Activated CD4-positive, alpha-beta T cell treated with anti-CD3 and anti-CD28 coated beads for 36 hours (primary cell): Measurements from ENCODE around the gene TBL2. TPM values are rescaled to one million over a fixed set of nuclear protein-coding genes. Genes with fewer than 3 reads are reported as not detected.
A peak's percentile ranks its signal among the peaks of the same experiment; 100 is the strongest.
"Not testable (repeated sequence)": the region's sequence is repeated elsewhere in the genome, so short reads cannot be mapped to it uniquely, and the experiment has no call there.

Experiments used
- ATAC-seq: fragments of 200-7000 bp; cut with Tn5 transposase; one replicate; pipeline ENCODE4 v1.10.0; 2021; ENCODE audit warnings: mild to moderate bottlenecking, moderate library complexity
- CTCF ChIA-PET: fragments of 350-600 bp; sonication (Branson Sonifier 250); formaldehyde crosslinking; loops from one replicate; lab custom pipeline; 2021; ENCODE audit warnings: antibody characterized with exemption; lab: Charles Lee
- POLR2A ChIA-PET: fragments of 350-600 bp; sonication (Branson Sonifier 250); formaldehyde crosslinking; loops from one replicate; lab custom pipeline; 2021; ENCODE audit warnings: antibody characterized with exemption, inconsistent platforms; lab: Charles Lee
- DNase-seq: peaks from one replicate; pipeline ENCODE4 v3.0.0-alpha.2; 2020
- H3K27ac Mint-ChIP-seq: one replicate; pipeline ENCODE4 v1.8.0; 2021; ENCODE audit warnings: mixed read lengths
- H3K27me3 Mint-ChIP-seq: one replicate; pipeline ENCODE4 v1.8.0; 2021; ENCODE audit warnings: mixed read lengths
- H3K36me3 Mint-ChIP-seq: one replicate; pipeline ENCODE4 v1.8.0; 2021; ENCODE audit warnings: low read depth, mixed read lengths
- H3K4me1 Mint-ChIP-seq: one replicate; pipeline ENCODE4 v1.8.0; 2021; ENCODE audit warnings: mixed read lengths
- H3K4me3 Mint-ChIP-seq: one replicate; pipeline ENCODE4 v1.8.0; 2021; ENCODE audit warnings: mild to moderate bottlenecking, moderate library complexity, mixed read lengths
- H3K9me3 Mint-ChIP-seq: one replicate; pipeline ENCODE4 v1.8.0; 2021; ENCODE audit warnings: low read depth, mixed read lengths
- intact Hi-C, 2 experiments: fragments of 100-400 bp; cut with DNase I in 1 of 2; cut with micrococcal nuclease in 1 of 2; formaldehyde crosslinking; loops; one replicate each; pipeline versions ENCODE4 v1.14.2 to v1.15.1; 2022 to 2024; cut with DNase I, micrococcal nuclease
- total RNA-seq, 2 experiments: library from RNA; stranded (reverse); gene quantifications; one replicate each; pipeline ENCODE4 v1.2.3, GENCODE V29; 2021

Gene TBL2
- total RNA-seq, 2 experiments from 2014 or later: 30.6 to 34.7 TPM

DNA sequence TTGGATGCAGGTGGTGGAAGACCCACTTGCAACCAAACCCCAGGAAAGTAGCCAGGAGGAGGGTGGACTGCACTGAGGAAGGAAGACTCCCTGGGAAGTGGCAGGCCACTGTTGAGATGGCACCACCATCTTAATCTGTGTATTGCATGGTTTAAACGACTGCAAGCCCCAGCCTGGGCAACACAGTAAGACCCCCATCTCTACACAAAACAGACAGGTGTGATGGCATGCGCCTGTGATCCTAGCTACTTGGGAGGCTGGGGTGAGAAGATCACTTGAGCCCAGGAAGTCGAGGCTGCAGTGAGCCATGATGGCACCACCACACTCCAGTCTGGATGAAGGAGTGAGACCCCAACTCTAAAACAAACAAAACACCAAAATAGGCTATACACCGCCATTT, 11.2 kb downstream of the TBL2 start:
- peaks cover 26% of the 10 kb centered on the region for H3K36me3 Mint-ChIP-seq
- H3K27me3 Mint-ChIP-seq: no peaks in the 10 kb centered on the region
- DNase-seq (no peak), ATAC-seq (no peak)
- intact Hi-C loops: no loop called here
- no peaks in the 10 kb centered on the region for H3K9me3 Mint-ChIP-seq
- peaks cover 24% of the 10 kb centered on the region for H3K4me1 Mint-ChIP-seq
- H3K27ac Mint-ChIP-seq: no peak overlapping the region
- H3K4me3 Mint-ChIP-seq: no peak overlapping the region
- ChIA-PET CTCF (interaction anchor here (1.3 to 1.6 kb wide), 2 partner anchors 9 to 11 kb away, joined by 3 to 4 read pairs; no protein-coding TSS in a partner anchor), POLR2A (interaction anchor here (0.7 kb wide), 1 partner anchor 9 kb away, joined by 3 read pairs; no protein-coding TSS in a partner anchor)

DNA sequence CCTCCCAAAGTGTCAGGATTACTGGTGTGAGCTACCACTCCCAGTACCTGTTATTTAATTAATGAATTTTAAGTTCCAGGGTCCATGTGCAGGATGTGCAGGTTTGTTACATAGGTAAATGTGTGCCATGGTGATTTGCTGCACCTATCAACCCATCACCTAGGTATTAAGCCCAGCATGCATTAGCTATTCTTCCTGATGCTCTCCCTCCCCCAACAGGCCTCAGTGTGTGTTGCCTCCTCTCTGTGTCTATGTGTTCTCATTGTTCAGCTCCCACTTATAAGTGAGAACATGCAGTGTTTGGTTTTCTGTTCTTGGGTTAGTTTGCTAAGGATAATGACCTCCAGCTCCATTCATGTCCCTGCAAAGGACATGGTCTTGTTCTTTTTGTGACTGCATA, 11.9 kb downstream of the TBL2 start:
- DNase-seq, H3K27ac Mint-ChIP-seq, H3K27me3 Mint-ChIP-seq, H3K9me3 Mint-ChIP-seq, intact Hi-C loops, ATAC-seq: not testable (repeated sequence)
- Mint-ChIP-seq H3K36me3 (peaks cover 21% of the 10 kb centered on the region), H3K4me1 (peaks cover 24% of the 10 kb centered on the region), H3K4me3 (peak overlapping the region; percentile 42)
- ChIA-PET CTCF (interaction anchor here (1.3 to 1.6 kb wide), 3 partner anchors 8 to 38 kb away, joined by 3 to 4 read pairs (median 4); no protein-coding TSS in a partner anchor), POLR2A (interaction anchor here (0.6 to 1.4 kb wide), 3 partner anchors 9 to 44 kb away, joined by 3 to 5 read pairs (median 3); partner anchors contain the start of genes BAZ1B and BCL7B)

- H3K4me3 Mint-ChIP-seq: peak overlapping the region; percentile 27
- no peak for ATAC-seq
- intact Hi-C loops: no loop called here
- ChIA-PET CTCF (interaction anchor here (0.6 to 1.6 kb wide), 3 partner anchors 9 to 172 kb away, joined by 3 to 4 read pairs (median 4); no protein-coding TSS in a partner anchor), POLR2A (interaction anchor here (0.6 to 1.4 kb wide), 3 partner anchors 9 to 44 kb away, joined by 3 to 5 read pairs (median 3); partner anchors contain the start of genes BAZ1B and BCL7B)
- peaks cover 24% of the 10 kb centered on the region for H3K4me1 Mint-ChIP-seq
- peak overlapping the region; percentile 27 for H3K27ac Mint-ChIP-seq
- H3K9me3 Mint-ChIP-seq: no peaks in the 10 kb centered on the region
- peaks cover 15% of the 10 kb centered on the region for H3K36me3 Mint-ChIP-seq
- DNase-seq: no peak
- H3K27me3 Mint-ChIP-seq: no peaks in the 10 kb centered on the region
Measured at GRCh38 chr7:73565675-73566340, 12.6 kb downstream of the TBL2 start.

DNA sequence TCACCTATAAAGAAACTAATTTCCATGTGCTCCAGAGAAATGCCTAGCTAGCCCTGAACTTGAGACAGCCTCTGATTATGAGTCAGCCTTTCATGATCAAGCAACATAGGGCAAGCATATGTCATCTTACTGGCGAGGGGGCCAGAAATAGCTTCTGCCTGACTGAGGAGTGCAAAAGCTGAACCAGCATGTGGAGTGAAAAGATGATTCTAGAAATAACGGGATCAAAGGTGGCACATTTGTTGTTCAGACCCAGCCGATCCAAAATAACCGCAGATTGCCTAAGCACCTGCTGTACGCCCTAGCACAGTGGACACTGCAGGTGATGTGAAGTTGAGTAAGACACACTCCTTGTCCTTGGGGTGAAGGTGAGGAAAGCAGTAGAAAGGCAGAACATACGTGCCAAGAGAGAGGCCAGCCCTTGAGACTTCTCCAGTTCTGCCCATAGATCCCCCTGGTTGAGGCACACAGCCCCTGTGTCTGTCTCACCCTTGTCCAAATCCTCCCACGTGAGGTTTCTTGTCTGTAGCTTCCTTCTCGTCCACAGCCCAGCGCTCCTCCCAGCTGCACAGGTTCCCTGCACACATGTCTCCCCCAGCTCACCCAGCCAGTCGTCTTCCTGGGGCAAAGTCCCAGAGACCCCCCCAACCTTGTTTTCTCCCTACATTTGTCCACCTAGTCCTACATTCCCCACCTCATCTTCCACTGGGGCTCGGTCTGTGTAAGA, 18.1 kb downstream of the TBL2 start:
- no peak overlapping the region for H3K4me3 Mint-ChIP-seq
- peaks cover 8% of the 10 kb centered on the region for H3K36me3 Mint-ChIP-seq
- H3K27me3 Mint-ChIP-seq: no peaks in the 10 kb centered on the region
- intact Hi-C loops: no loop called here
- peak; percentile 42 for DNase-seq
- POLR2A ChIA-PET: interaction anchor here (0.6 to 1.2 kb wide), 3 partner anchors 13 to 1900 kb away, joined by 3 to 6 read pairs (median 3); partner anchors contain the start of gene TBL2
- peak; percentile 40 for ATAC-seq
- H3K4me1 Mint-ChIP-seq: peaks cover 23% of the 10 kb centered on the region
- no peaks in the 10 kb centered on the region for H3K9me3 Mint-ChIP-seq
- CTCF ChIA-PET: interaction anchor here (0.8 to 1.5 kb wide), 4 partner anchors 13 to 295 kb away, joined by 3 to 6 read pairs (median 3); partner anchors contain the start of gene MLXIPL
- H3K27ac Mint-ChIP-seq: peak overlapping the region; percentile 16

DNA sequence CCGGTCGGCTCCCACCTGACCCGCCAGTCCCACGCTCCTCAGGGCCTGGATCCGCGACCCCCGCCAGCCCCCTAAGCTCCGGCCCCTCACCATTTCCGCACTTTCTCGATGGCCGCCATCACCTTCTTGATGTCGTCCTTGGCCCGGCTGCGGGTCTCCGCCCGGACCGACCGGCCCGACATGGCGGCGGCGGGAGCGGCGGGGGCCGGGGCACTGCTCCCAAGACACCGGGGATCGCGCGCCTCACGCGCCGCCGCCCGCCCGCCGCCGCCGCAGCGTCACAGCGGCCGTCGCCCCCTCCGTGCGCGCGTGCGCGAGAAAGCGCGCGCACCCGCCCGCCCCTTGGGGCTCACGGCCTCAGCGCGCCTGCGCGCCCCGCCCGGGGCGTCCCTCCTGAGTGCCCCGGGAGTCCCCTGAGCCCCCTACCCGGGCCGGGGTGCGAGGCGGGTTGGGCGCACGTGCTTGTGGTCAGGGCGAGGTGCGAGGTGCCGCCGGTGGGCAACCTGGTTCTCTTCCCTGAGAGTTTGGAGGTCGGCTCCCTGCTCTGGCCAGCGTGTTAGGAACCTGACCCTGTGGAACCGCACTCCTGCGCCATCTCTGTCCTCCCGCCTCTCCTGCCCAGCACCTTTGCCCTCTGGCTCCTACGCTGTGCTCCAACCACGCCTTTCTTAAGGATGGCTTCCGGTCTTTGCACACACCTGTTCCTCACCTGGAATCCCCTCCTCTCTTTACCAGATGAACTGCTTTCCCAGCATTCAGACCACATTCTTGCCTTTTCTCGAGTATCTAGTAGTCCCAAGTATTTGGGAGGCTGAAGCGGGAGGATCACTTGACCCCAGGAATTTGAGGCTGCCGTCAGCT, 20.8 kb downstream of the TBL2 start, which contains the start of gene BCL7B:
TSS of gene BCL7B (minus strand) at position 294 of the 861 bp plus-strand sequence. CDS start at position 182, 112 bp downstream.
- H3K27me3 Mint-ChIP-seq: no peaks in the 10 kb centered on the region
- H3K27ac Mint-ChIP-seq: peak within 1 kb of the TSS; percentile 96
- peaks cover 22% of the 10 kb centered on the region for H3K36me3 Mint-ChIP-seq
- POLR2A ChIA-PET: interaction anchor here (0.8 to 1.9 kb wide), 3 partner anchors 9 to 36 kb away, joined by 3 to 16 read pairs (median 6); partner anchors contain the start of gene BAZ1B
- ATAC-seq (peak; percentile 63), DNase-seq (peak; percentile 85)
- intact Hi-C loops: loop anchor here (1.0 to 2.0 kb wide), 13 partner anchors 21 to 728 kb away; partner anchors contain the start of genes BAZ1B (in 2 of the 2), BUD23 (in 2 of the 2), DNAJC30 (in 2 of the 2) and TBL2 (in 2 of the 2)
- H3K4me1 Mint-ChIP-seq: peaks cover 35% of the 10 kb centered on the region
- H3K4me3 Mint-ChIP-seq: peak within 1 kb of the TSS; percentile 93
- CTCF ChIA-PET: interaction anchor here (0.5 to 1.1 kb wide), 5 partner anchors 9 to 296 kb away, joined by 3 to 4 read pairs (median 3); no protein-coding TSS in a partner anchor
- no peaks in the 10 kb centered on the region for H3K9me3 Mint-ChIP-seq

- H3K4me3 Mint-ChIP-seq: peak overlapping the region; percentile 93
- H3K4me1 Mint-ChIP-seq: peaks cover 35% of the 10 kb centered on the region
- ChIA-PET POLR2A (interaction anchor here (0.5 to 1.9 kb wide), 8 partner anchors 9 to 617 kb away, joined by 3 to 16 read pairs (median 3); partner anchors contain the start of genes BAZ1B and TBL2), CTCF (interaction anchor here (0.5 to 1.2 kb wide), 5 partner anchors 9 to 191 kb away, joined by 3 to 4 read pairs (median 3); no protein-coding TSS in a partner anchor)
- H3K27ac Mint-ChIP-seq: peak overlapping the region; percentile 91
- H3K36me3 Mint-ChIP-seq: peaks cover 28% of the 10 kb centered on the region
- no peaks in the 10 kb centered on the region for H3K9me3 Mint-ChIP-seq
- H3K27me3 Mint-ChIP-seq: no peaks in the 10 kb centered on the region
- peak; percentile 92 for ATAC-seq
- intact Hi-C loops: loop anchor here (1.0 to 2.0 kb wide), 13 partner anchors 21 to 728 kb away; partner anchors contain the start of genes BAZ1B (in 2 of the 2), BUD23 (in 2 of the 2), DNAJC30 (in 2 of the 2) and TBL2 (in 2 of the 2)
- DNase-seq: peak; percentile 95
Measured at GRCh38 chr7:73557108-73557396, 21.3 kb downstream of the TBL2 start.

GRCh38 chr7:73556208-73557107, 21.9 kb downstream of the TBL2 start:
- peak overlapping the region; percentile 93 for H3K4me3 Mint-ChIP-seq
- CTCF ChIA-PET: interaction anchor here (0.6 to 1.2 kb wide), 4 partner anchors 10 to 34 kb away, joined by 3 to 4 read pairs (median 4); no protein-coding TSS in a partner anchor
- no peaks in the 10 kb centered on the region for H3K27me3 Mint-ChIP-seq
- H3K9me3 Mint-ChIP-seq: no peaks in the 10 kb centered on the region
- ATAC-seq (no peak), DNase-seq (no peak)
- intact Hi-C loops: loop anchor here (1.0 to 2.0 kb wide), 13 partner anchors 22 to 727 kb away; partner anchors contain the start of genes BAZ1B (in 2 of the 2), BUD23 (in 2 of the 2), DNAJC30 (in 2 of the 2) and TBL2 (in 2 of the 2)
- POLR2A ChIA-PET: interaction anchor here (0.5 to 1.9 kb wide), 9 partner anchors 10 to 617 kb away, joined by 3 to 16 read pairs (median 3); partner anchors contain the start of genes BAZ1B and TBL2
- peak overlapping the region; percentile 84 for H3K27ac Mint-ChIP-seq
- peaks cover 29% of the 10 kb centered on the region for H3K36me3 Mint-ChIP-seq
- H3K4me1 Mint-ChIP-seq: peaks cover 35% of the 10 kb centered on the region

- Mint-ChIP-seq H3K4me1 (peaks cover 34% of the 10 kb centered on the region), H3K36me3 (peaks cover 34% of the 10 kb centered on the region), H3K9me3 (no peaks in the 10 kb centered on the region), H3K4me3 (peak overlapping the region; percentile 93), H3K27ac (peak overlapping the region; percentile 78), H3K27me3 (no peaks in the 10 kb centered on the region)
- intact Hi-C loops: no loop called here
- no peak for DNase-seq
- POLR2A ChIA-PET: interaction anchor here (1.9 kb wide), 1 partner anchor 33 kb away, joined by 16 read pairs; the partner anchor contains the start of gene BAZ1B
- no peak for ATAC-seq
- CTCF ChIA-PET: no interaction called here
Measured at GRCh38 chr7:73555411-73555982, 22.9 kb downstream of the TBL2 start.

GRCh38 chr7:73550093-73550492, 28.3 kb downstream of the TBL2 start:
- H3K9me3 Mint-ChIP-seq, CTCF ChIA-PET, H3K27ac Mint-ChIP-seq, intact Hi-C loops, H3K27me3 Mint-ChIP-seq, H3K4me3 Mint-ChIP-seq, ATAC-seq, DNase-seq: not testable (repeated sequence)
- Mint-ChIP-seq H3K4me1 (peaks cover 29% of the 10 kb centered on the region), H3K36me3 (peaks cover 39% of the 10 kb centered on the region)
- POLR2A ChIA-PET: interaction anchor here (1.0 kb wide), 1 partner anchor 24 kb away, joined by 3 read pairs; no protein-coding TSS in a partner anchor
